ENCODE results near the gene CCDC134.

DNA sequence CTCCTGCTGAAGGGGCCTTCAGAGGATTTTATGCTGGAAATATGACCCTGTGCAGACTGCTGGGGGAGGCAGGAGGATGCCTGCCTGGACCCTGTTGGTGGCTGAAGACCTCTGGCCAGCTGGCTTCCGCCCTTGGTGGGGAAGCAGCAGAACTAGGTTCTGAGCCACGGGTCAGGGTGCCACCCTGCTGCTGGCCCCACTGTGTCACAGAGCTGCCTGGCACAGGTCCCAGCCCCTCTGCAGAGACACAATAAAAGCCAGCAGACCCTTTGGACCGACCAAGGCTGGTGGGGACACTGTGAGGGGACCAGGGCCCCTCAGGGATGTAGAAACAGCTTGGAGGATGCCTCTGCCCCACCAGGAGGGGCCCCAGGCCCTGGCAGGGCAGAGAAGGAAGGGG is 25.5 kb downstream of the CCDC134 start:
- no peak for TF ChIP-seq CTCF (IDR thresholded peaks at IDR 0.05)
- no peak for TF ChIP-seq POLR2A (IDR thresholded peaks at IDR 0.05)
